NT2/D1 (cell line): Measurements from ENCODE around the gene KMT2C.

Source experiments
- DNase-seq: peaks from one replicate; pipeline ENCODE4 v3.0.0-alpha.2; 2011; ENCODE audit warnings: low read depth, low spot score
- H3K27me3 ChIP-seq: 2 replicates; pipeline ENCODE4 v1.6.0; 2011; ENCODE audit warnings: mild to moderate bottlenecking; ENCODE audit not compliant: insufficient read length, insufficient read depth
- H3K36me3 ChIP-seq: 2 replicates; pipeline ENCODE4 v1.6.1; 2011; ENCODE audit warnings: mild to moderate bottlenecking, low read length, mixed read lengths; ENCODE audit not compliant: insufficient read depth, insufficient read length
- H3K4me1 ChIP-seq: 2 replicates; pipeline ENCODE4 v1.5.1; 2011; ENCODE audit not compliant: insufficient read depth, insufficient read length
- H3K4me3 ChIP-seq: 2 replicates; pipeline ENCODE4 v1.5.1; 2011; ENCODE audit warnings: low read depth; ENCODE audit not compliant: insufficient read length
- H3K9ac ChIP-seq: 2 replicates; pipeline ENCODE4 v1.6.0; 2011; ENCODE audit warnings: low read depth; ENCODE audit not compliant: insufficient read length
- H3K9me3 ChIP-seq: 2 replicates; pipeline ENCODE4 v1.5.1; 2011; ENCODE audit warnings: mild to moderate bottlenecking, low read length; ENCODE audit not compliant: insufficient read depth
- SUZ12 ChIP-seq: IDR thresholded peaks from 2 replicates; pipeline ENCODE4 v1.6.1; 2011; ENCODE audit not compliant: insufficient read length, insufficient read depth; ENCODE audit errors: extremely low read depth
- YY1 ChIP-seq: IDR thresholded peaks from 2 replicates; pipeline ENCODE4 v1.6.1; 2011; ENCODE audit not compliant: insufficient read length, insufficient read depth
- ZNF274 ChIP-seq: IDR thresholded peaks from 2 replicates; pipeline ENCODE4 v1.6.1; 2011; ENCODE audit warnings: mild to moderate bottlenecking, low read depth, low read length

Gene KMT2C

GRCh38 chr7:152130658-152131590 lies 304.9 kb downstream of the KMT2C start:
- H3K4me3 ChIP-seq: no peak overlapping the region
- no peaks in the 10 kb centered on the region for H3K4me1 ChIP-seq
- H3K27me3 ChIP-seq: no peaks in the 10 kb centered on the region
- no peak for TF ChIP-seq ZNF274
- no peak for TF ChIP-seq SUZ12
- TF ChIP-seq YY1: no peak
- H3K36me3 ChIP-seq: peaks cover 37% of the 10 kb centered on the region
- H3K9me3 ChIP-seq: no peaks in the 10 kb centered on the region
- H3K9ac ChIP-seq: no peak overlapping the region
- DNase-seq: no peak

- Histone ChIP-seq H3K27me3 (no peaks in the 10 kb centered on the region), H3K36me3 (peaks cover 37% of the 10 kb centered on the region), H3K9me3 (0 out of 2 replicates have a peak, but pooled peaks cover 1% of the 10 kb centered on the region), H3K4me1 (no peaks in the 10 kb centered on the region), H3K4me3 (no peak overlapping the region), H3K9ac (no peak overlapping the region)
- no peak for DNase-seq
- TF ChIP-seq YY1 (no peak), SUZ12 (no peak), ZNF274 (no peak)
These were observed 306.1 kb downstream of the KMT2C start for GRCh38 chr7:152129682-152130081.

GRCh38 chr7:152128741-152129461 lies 306.9 kb downstream of the KMT2C start:
- Histone ChIP-seq H3K9ac (no peak overlapping the region), H3K4me3 (no peak overlapping the region), H3K27me3 (no peaks in the 10 kb centered on the region), H3K9me3 (peaks cover 6% of the 10 kb centered on the region; the same call in 1 of the 2 replicates), H3K4me1 (no peaks in the 10 kb centered on the region), H3K36me3 (peaks cover 42% of the 10 kb centered on the region)
- DNase-seq: no peak
- no peak for TF ChIP-seq YY1

- peaks cover 40% of the 10 kb centered on the region for H3K36me3 ChIP-seq
- TF ChIP-seq ZNF274 (no peak), YY1 (no peak), SUZ12 (no peak)
These were observed 307.6 kb downstream of the KMT2C start for GRCh38 chr7:152128252-152128651.

GRCh38 chr7:152127229-152127628 lies 308.6 kb downstream of the KMT2C start:
- Histone ChIP-seq H3K9me3 (peaks cover 6% of the 10 kb centered on the region; the same call in 1 of the 2 replicates), H3K36me3 (peaks cover 45% of the 10 kb centered on the region), H3K9ac (no peak overlapping the region), H3K27me3 (no peaks in the 10 kb centered on the region), H3K4me1 (no peaks in the 10 kb centered on the region), H3K4me3 (no peak overlapping the region)
- DNase-seq: no peak
- TF ChIP-seq YY1: no peak

More at GRCh38 chr7:152128252-152128651, 307.6 kb downstream of the KMT2C start:
- DNase-seq: no peak
- Histone ChIP-seq H3K9me3 (peaks cover 6% of the 10 kb centered on the region; the same call in 1 of the 2 replicates), H3K4me3 (no peak overlapping the region), H3K4me1 (no peaks in the 10 kb centered on the region), H3K27me3 (no peaks in the 10 kb centered on the region), H3K9ac (no peak overlapping the region)

GRCh38 chr7:152126741-152127140 lies 309.1 kb downstream of the KMT2C start:
- Histone ChIP-seq H3K36me3 (peaks cover 44% of the 10 kb centered on the region), H3K9ac (no peak overlapping the region), H3K27me3 (no peaks in the 10 kb centered on the region), H3K4me1 (no peaks in the 10 kb centered on the region), H3K4me3 (no peak overlapping the region), H3K9me3 (peaks cover 6% of the 10 kb centered on the region; the same call in 1 of the 2 replicates)
- no peak for TF ChIP-seq SUZ12
- no peak for TF ChIP-seq ZNF274
- TF ChIP-seq YY1: no peak
- DNase-seq: no peak

GRCh38 chr7:152122540-152122939 lies 313.3 kb downstream of the KMT2C start:
- DNase-seq: no peak
- H3K27me3 ChIP-seq: no peaks in the 10 kb centered on the region
- TF ChIP-seq ZNF274: no peak
- TF ChIP-seq SUZ12: no peak
- TF ChIP-seq YY1: no peak
- H3K9me3 ChIP-seq: peaks cover 6% of the 10 kb centered on the region; the same call in 1 of the 2 replicates
- H3K9ac ChIP-seq: no peak overlapping the region
- peaks cover 62% of the 10 kb centered on the region for H3K36me3 ChIP-seq
- no peak overlapping the region for H3K4me3 ChIP-seq
- no peaks in the 10 kb centered on the region for H3K4me1 ChIP-seq
